Measurements from ENCODE around the gene FN3K. TPM values are rescaled to one million over a fixed set of nuclear protein-coding genes. Genes with fewer than 3 reads are reported as not detected.

Gene FN3K
- total and polyA plus RNA-seq, 2 of the 8 experiments (the other 6 are each of a cell fraction or from before 2014, with no cell fraction given) = 0.88 to 14.2 TPM

Other genes with a start within 250 kb of the FN3K start
- 64.9 and 66.9 TPM in 2 replicates for gene FOXK2, start 215.9 kb upstream of the FN3K start, total RNA-seq (2021; fragmentation: NEBNext Ultra II Directional; extraction: Animal tissue kit (Norgen Biotek cat#: 25700))
- 34.7 and 42.3 TPM in 2 replicates for gene FOXK2, start 215.9 kb upstream of the FN3K start, polyA plus RNA-seq (2011; rRNA removed)
- 82.0 and 88.8 TPM in 2 replicates for gene WDR45B, start 87.2 kb upstream of the FN3K start, total RNA-seq (2021; fragmentation: NEBNext Ultra II Directional; extraction: Animal tissue kit (Norgen Biotek cat#: 25700))
- 100 and 101 TPM in 2 replicates for gene WDR45B, start 87.2 kb upstream of the FN3K start, polyA plus RNA-seq (2011; rRNA removed)
- 3.1 and 3.3 TPM in 2 replicates for gene RAB40B, start 36.9 kb upstream of the FN3K start, total RNA-seq (2021; fragmentation: NEBNext Ultra II Directional; extraction: Animal tissue kit (Norgen Biotek cat#: 25700))
- gene RAB40B, start 36.9 kb upstream of the FN3K start, polyA plus RNA-seq (2011; rRNA removed) = 4.6 and 7.1 TPM in 2 replicates
- 21.4 and 23.3 TPM in 2 replicates for gene FN3KRP, start 18.9 kb upstream of the FN3K start, total RNA-seq (2021; fragmentation: NEBNext Ultra II Directional; extraction: Animal tissue kit (Norgen Biotek cat#: 25700))
- gene FN3KRP, start 18.9 kb upstream of the FN3K start, polyA plus RNA-seq (2011; rRNA removed) = 17.1 and 18.1 TPM in 2 replicates
- gene TBCD, start 16.4 kb downstream of the FN3K start, total RNA-seq (2021; fragmentation: NEBNext Ultra II Directional; extraction: Animal tissue kit (Norgen Biotek cat#: 25700)) = 117 and 118 TPM in 2 replicates
- gene TBCD, start 16.4 kb downstream of the FN3K start, polyA plus RNA-seq (2011; rRNA removed) = 162 and 214 TPM in 2 replicates
- gene ZNF750, start 104.4 kb downstream of the FN3K start, total RNA-seq (2021; fragmentation: NEBNext Ultra II Directional; extraction: Animal tissue kit (Norgen Biotek cat#: 25700)) = not detected in 2 replicates
- 0.02 TPM in 1 of 2 replicates, not detected in the other for gene ZNF750, start 104.4 kb downstream of the FN3K start, polyA plus RNA-seq (2011; rRNA removed)

Data from H1 (cell line).